NCI-H345 (cell line): Measurements from ENCODE around the gene CDK2AP2.
A peak's percentile ranks its signal among the peaks of the same experiment; 100 is the strongest.

Experiments used
- DNase-seq: peaks from one replicate; lab custom pipeline; 2025; lab: John Stamatoyannopoulos, UW

The CDK2AP2 gene

GRCh38 chr11:67503119-67504004, 4.6 kb downstream of the CDK2AP2 start:
- no peak for DNase-seq

- no peak for DNase-seq
Observed at GRCh38 chr11:67502328-67502979, 5.5 kb downstream of the CDK2AP2 start.

GRCh38 chr11:67501854-67502253, 6.1 kb downstream of the CDK2AP2 start:
- no peak for DNase-seq

GRCh38 chr11:67500831-67501715, 6.9 kb downstream of the CDK2AP2 start:
- no peak for DNase-seq

GRCh38 chr11:67500484-67500821, 7.5 kb downstream of the CDK2AP2 start:
- no peak for DNase-seq

GRCh38 chr11:67499808-67500483, 8.0 kb downstream of the CDK2AP2 start:
- no peak for DNase-seq

GRCh38 chr11:67498544-67498972, 9.4 kb downstream of the CDK2AP2 start:
- DNase-seq, result no peak

GRCh38 chr11:67497656-67498291, 10.2 kb downstream of the CDK2AP2 start:
- DNase-seq, result no peak

GRCh38 chr11:67496113-67496512, 11.8 kb downstream of the CDK2AP2 start:
- DNase-seq, result no peak

GRCh38 chr11:67495234-67496005, 12.5 kb downstream of the CDK2AP2 start:
- DNase-seq, result no peak

GRCh38 chr11:67494371-67495233, 13.4 kb downstream of the CDK2AP2 start:
- no peak for DNase-seq

- DNase-seq, result no peak
Observed at GRCh38 chr11:67493548-67494370, 14.2 kb downstream of the CDK2AP2 start.

- no peak for DNase-seq
Observed at GRCh38 chr11:67492801-67493547, 15.0 kb downstream of the CDK2AP2 start.

- no peak for DNase-seq
Observed at GRCh38 chr11:67492069-67492727, 15.8 kb downstream of the CDK2AP2 start.

GRCh38 chr11:67491276-67492068, 16.5 kb downstream of the CDK2AP2 start:
- no peak for DNase-seq

GRCh38 chr11:67490727-67491065, 17.3 kb downstream of the CDK2AP2 start:
- peak; percentile 15 for DNase-seq
